ENCODE data around the gene TEX10.

DNA sequence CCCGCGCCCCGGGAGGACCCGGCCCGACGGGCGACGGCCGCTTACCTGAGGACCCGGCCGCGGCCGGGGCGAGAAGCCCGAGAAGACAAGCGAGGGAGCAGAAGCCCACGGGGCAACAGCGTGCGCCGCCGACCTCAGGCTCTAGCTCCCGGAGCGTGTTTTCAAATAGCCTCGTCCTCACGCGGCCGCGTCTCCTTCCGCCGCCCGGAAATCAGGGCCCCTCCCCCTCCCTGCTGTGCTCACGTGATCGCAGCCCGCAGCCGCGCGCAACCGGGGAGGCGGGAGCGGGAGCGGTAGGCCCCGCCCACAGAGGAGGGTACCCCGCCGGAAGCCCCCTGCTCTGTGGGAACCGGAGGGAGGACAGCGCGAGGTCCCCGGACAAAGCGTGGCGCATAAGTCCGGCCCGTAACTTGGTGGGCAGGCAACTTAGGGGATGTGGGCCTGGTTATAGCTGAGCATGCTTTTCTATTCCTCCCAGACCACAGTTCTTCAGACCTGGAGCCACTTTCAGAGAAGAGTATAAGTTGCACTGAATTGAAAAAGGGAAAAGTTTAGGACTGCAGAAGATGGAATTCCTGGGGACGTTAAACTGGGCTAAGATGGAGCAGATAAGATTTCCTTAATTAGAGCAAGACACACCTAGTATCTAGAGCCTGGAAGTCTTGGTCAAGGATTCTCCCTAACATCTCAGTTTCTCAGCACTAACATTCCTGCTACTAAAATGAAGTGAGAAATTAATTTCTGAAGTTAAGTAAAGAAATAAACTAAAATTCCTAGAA, at the start of gene TEX10:
- TF ChIP-seq, protein P1, sequence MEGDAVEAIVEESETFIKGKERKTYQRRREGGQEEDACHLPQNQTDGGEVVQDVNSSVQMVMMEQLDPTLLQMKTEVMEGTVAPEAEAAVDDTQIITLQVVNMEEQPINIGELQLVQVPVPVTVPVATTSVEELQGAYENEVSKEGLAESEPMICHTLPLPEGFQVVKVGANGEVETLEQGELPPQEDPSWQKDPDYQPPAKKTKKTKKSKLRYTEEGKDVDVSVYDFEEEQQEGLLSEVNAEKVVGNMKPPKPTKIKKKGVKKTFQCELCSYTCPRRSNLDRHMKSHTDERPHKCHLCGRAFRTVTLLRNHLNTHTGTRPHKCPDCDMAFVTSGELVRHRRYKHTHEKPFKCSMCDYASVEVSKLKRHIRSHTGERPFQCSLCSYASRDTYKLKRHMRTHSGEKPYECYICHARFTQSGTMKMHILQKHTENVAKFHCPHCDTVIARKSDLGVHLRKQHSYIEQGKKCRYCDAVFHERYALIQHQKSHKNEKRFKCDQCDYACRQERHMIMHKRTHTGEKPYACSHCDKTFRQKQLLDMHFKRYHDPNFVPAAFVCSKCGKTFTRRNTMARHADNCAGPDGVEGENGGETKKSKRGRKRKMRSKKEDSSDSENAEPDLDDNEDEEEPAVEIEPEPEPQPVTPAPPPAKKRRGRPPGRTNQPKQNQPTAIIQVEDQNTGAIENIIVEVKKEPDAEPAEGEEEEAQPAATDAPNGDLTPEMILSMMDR (IDR thresholded peaks at IDR 0.05): no peak
- TF ChIP-seq POLR2A (IDR thresholded peaks at IDR 0.05): peak; percentile 28 to 64 (median 61)

Data from body of pancreas (tissue), 4 donors.